Stomach (tissue), 4 donors: Measurements from ENCODE around the gene ADAM8.

Experiments used
- POLR2A ChIP-seq, 4 donors: fragments of 450-650 bp; IDR thresholded peaks; one replicate each; pipeline ENCODE4 v1.6.1; 2016; ENCODE audit warnings: antibody characterized with exemption in 4 of 4, control low read depth in 2 of 4, mild to moderate bottlenecking in 1 of 4, moderate library complexity in 1 of 4
- POLR2AphosphoS5 ChIP-seq, 3 donors: sonication (generic); formaldehyde crosslinking; IDR thresholded peaks; one replicate each; pipeline ENCODE4 v1.6.1; 2016; ENCODE audit warnings: antibody characterized with exemption in 3 of 3
- TF ChIP-seq, protein P1 (sequence below), 7 experiments: fragments of 450-650 bp in 4 of 7; fragments of 200-600 bp in 3 of 7; sonication (generic) in 3 of 7; IDR thresholded peaks; one replicate each; pipeline ENCODE4 v1.5.1; 2016 to 2019; ENCODE audit warnings: antibody characterized with exemption in 7 of 7, control low read depth in 2 of 7, mild to moderate bottlenecking in 1 of 7

DNA sequence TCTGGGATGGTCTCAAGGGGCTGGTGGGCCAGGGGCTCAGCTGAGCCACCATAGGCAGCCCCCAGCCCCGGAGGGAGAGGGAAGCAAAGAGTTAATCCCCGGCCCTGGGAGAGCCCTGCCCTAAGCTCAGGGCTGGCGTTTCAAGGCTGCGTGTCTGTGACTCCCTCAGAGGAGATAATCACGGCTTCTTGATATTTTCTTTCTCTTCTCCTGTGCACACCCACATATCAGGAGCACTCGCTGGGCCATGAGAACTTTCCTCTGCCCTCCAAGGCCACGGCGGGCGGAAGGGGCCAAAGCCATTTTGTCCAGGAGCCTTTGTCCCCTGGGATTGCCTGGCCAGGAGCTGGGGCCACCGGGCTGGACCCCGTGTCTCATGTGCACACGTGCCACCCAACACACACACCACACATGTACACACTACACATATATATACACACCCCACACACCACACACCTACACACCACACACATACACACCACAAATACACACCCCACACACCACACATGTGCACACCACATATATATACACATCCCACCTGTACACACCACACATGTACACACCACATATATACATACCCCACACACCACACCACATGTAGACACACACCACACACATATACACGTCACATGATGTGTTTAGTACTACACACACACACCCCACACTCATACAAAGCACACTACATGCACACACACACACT lies 22.1 kb downstream of the ADAM8 start:
- TF ChIP-seq, protein P1, sequence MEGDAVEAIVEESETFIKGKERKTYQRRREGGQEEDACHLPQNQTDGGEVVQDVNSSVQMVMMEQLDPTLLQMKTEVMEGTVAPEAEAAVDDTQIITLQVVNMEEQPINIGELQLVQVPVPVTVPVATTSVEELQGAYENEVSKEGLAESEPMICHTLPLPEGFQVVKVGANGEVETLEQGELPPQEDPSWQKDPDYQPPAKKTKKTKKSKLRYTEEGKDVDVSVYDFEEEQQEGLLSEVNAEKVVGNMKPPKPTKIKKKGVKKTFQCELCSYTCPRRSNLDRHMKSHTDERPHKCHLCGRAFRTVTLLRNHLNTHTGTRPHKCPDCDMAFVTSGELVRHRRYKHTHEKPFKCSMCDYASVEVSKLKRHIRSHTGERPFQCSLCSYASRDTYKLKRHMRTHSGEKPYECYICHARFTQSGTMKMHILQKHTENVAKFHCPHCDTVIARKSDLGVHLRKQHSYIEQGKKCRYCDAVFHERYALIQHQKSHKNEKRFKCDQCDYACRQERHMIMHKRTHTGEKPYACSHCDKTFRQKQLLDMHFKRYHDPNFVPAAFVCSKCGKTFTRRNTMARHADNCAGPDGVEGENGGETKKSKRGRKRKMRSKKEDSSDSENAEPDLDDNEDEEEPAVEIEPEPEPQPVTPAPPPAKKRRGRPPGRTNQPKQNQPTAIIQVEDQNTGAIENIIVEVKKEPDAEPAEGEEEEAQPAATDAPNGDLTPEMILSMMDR (IDR thresholded peaks at IDR 0.05), result no peak
- TF ChIP-seq POLR2A (IDR thresholded peaks at IDR 0.05), result no peak
- no peak for TF ChIP-seq POLR2AphosphoS5 (IDR thresholded peaks at IDR 0.05)
